KMS-11 (cell line): Measurements from ENCODE around the gene SYPL1.

Experiments
- H2AFZ ChIP-seq: fragments of 200-600 bp; sonication (generic); 2 replicates; pipeline ENCODE4 v1.6.1; 2016; ENCODE audit warnings: antibody characterized with exemption, mixed run types, low read depth
- H3K27ac ChIP-seq: fragments of 200-600 bp; sonication (generic); 2 replicates; pipeline ENCODE4 v1.6.1; 2016; ENCODE audit warnings: mild to moderate bottlenecking, mixed run types
- H3K27me3 ChIP-seq: fragments of 200-600 bp; sonication (generic); 2 replicates; pipeline ENCODE4 v1.6.1; 2017; ENCODE audit warnings: mild to moderate bottlenecking, low read depth, mixed run types, moderate library complexity; ENCODE audit not compliant: insufficient read depth
- H3K36me3 ChIP-seq: fragments of 200-600 bp; sonication (generic); 2 replicates; pipeline ENCODE4 v1.6.1; 2017; ENCODE audit warnings: mild to moderate bottlenecking, mixed run types; ENCODE audit not compliant: insufficient read depth
- H3K4me1 ChIP-seq: fragments of 200-600 bp; sonication (generic); 2 replicates; pipeline ENCODE4 v1.6.1; 2016; ENCODE audit warnings: mild to moderate bottlenecking, low read depth, mixed run types; ENCODE audit not compliant: poor library complexity, severe bottlenecking
- H3K4me2 ChIP-seq: fragments of 200-600 bp; sonication (generic); 2 replicates; pipeline ENCODE4 v1.7.0; 2016; ENCODE audit warnings: mild to moderate bottlenecking, mixed run types
- H3K4me3 ChIP-seq: fragments of 200-600 bp; sonication (generic); IDR thresholded peaks from 2 replicates; pipeline ENCODE4 v1.6.1; 2017; ENCODE audit warnings: low read depth, low read length, mixed read lengths; ENCODE audit not compliant: insufficient read depth
- H3K79me2 ChIP-seq: fragments of 200-600 bp; sonication (generic); 2 replicates; pipeline ENCODE4 v1.6.1; 2016; ENCODE audit warnings: low read depth, mixed run types; ENCODE audit not compliant: insufficient read depth
- H3K9ac ChIP-seq: fragments of 200-600 bp; sonication (generic); 2 replicates; pipeline ENCODE4 v1.6.1; 2016; ENCODE audit warnings: mild to moderate bottlenecking, mixed run types
- H4K20me1 ChIP-seq: fragments of 200-600 bp; sonication (generic); 2 replicates; pipeline ENCODE4 v1.6.1; 2016; ENCODE audit warnings: mild to moderate bottlenecking, mixed run types; ENCODE audit not compliant: insufficient read depth
- TF ChIP-seq, protein P1 (sequence below): fragments of 200-600 bp; sonication (generic); conservative IDR thresholded peaks from 2 replicates; pipeline ENCODE4 v1.6.1; 2017; ENCODE audit warnings: low read depth, mild to moderate bottlenecking, antibody characterized with exemption, low read length, moderate library complexity, mixed read lengths

The SYPL1 gene

DNA sequence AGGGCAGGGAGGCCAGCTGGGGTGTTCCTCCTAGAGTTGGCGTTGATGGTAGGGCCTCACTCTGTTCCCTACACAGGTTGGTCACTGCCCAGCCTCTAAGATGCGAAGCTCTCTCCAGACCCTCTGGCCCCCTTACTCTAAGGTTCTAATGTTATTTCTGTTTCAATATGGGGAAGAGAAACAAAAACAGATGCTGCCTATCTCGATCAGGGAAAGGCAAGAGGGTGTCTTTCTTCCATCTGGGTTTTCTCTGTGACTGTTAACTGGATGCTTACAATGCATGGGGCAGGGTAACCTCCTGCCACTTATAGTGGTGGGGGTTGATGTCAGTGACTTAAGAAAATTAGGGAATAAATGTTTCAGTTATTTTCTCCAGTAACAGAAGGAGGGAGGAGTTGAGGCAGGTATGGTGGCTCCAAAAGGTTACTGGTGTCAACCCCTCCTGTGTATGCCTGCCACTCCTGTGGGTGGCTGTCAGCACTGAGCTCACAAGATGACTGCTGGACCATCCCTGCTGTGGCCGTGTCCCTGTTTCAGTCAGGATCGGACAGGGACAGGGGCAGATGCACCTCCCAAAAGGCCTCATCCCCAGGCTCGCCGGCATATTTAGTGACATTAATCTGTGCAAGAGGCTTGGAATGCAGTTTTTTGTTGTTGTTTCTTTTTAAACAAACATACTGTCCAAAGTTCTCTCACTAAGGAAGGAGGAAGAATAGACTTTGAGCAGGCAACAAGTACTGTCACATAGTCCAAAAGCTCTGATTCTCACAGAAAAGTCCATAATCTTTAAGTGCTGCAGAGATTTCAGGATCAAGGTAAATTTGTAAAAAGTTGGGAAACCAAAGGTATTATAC is 39.6 kb upstream of the SYPL1 start:
- no peaks in the 10 kb centered on the region for H3K27me3 ChIP-seq
- H2AFZ ChIP-seq = no peak overlapping the region
- H3K4me2 ChIP-seq = no peak overlapping the region
- no peaks in the 10 kb centered on the region for H4K20me1 ChIP-seq
- H3K9ac ChIP-seq = no peak overlapping the region
- TF ChIP-seq, protein P1, sequence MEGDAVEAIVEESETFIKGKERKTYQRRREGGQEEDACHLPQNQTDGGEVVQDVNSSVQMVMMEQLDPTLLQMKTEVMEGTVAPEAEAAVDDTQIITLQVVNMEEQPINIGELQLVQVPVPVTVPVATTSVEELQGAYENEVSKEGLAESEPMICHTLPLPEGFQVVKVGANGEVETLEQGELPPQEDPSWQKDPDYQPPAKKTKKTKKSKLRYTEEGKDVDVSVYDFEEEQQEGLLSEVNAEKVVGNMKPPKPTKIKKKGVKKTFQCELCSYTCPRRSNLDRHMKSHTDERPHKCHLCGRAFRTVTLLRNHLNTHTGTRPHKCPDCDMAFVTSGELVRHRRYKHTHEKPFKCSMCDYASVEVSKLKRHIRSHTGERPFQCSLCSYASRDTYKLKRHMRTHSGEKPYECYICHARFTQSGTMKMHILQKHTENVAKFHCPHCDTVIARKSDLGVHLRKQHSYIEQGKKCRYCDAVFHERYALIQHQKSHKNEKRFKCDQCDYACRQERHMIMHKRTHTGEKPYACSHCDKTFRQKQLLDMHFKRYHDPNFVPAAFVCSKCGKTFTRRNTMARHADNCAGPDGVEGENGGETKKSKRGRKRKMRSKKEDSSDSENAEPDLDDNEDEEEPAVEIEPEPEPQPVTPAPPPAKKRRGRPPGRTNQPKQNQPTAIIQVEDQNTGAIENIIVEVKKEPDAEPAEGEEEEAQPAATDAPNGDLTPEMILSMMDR = no peak
- no peak overlapping the region for H3K4me3 ChIP-seq
- no peaks in the 10 kb centered on the region for H3K36me3 ChIP-seq
- no peak overlapping the region for H3K27ac ChIP-seq
- no peaks in the 10 kb centered on the region for H3K79me2 ChIP-seq
- peaks cover 9% of the 10 kb centered on the region for H3K4me1 ChIP-seq

DNA sequence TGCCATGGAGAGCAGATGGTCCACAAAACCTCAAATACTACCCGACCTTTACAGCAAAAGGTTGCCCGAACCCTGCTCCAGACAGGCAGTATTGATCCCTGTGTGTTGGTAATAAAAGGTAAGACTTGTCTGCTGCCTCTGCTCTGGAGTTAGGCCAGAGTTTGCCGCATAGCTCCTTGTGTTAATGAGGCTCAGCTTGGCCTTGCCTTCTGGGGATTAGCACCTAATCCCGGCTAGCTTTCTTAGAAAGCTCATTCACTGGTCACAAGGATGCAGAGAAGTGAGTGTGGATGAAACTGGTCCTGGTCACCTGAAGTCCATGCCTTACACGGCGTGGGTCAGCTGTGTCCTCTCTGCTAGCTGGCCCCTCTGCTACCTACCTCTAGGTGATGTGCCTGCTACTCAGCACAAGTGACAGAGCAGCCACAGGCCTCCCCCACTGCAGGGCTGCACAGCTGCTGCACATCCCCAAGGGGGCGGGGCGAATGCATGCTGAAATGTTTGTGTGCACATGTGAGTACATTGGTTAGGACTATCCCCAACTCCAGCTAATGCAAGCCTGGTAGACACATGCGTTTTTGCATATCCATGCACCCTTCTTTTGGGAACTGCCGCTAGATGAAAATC is 31.7 kb upstream of the SYPL1 start:
- no peak overlapping the region for H3K4me3 ChIP-seq
- H3K4me1 ChIP-seq = no peaks in the 10 kb centered on the region
- no peak overlapping the region for H3K4me2 ChIP-seq
- no peak overlapping the region for H3K27ac ChIP-seq
- H4K20me1 ChIP-seq = no peaks in the 10 kb centered on the region
- no peaks in the 10 kb centered on the region for H3K79me2 ChIP-seq
- TF ChIP-seq, protein P1 = no peak
- H3K27me3 ChIP-seq = no peaks in the 10 kb centered on the region
- no peak overlapping the region for H2AFZ ChIP-seq
- no peaks in the 10 kb centered on the region for H3K36me3 ChIP-seq
- H3K9ac ChIP-seq = no peak overlapping the region

DNA sequence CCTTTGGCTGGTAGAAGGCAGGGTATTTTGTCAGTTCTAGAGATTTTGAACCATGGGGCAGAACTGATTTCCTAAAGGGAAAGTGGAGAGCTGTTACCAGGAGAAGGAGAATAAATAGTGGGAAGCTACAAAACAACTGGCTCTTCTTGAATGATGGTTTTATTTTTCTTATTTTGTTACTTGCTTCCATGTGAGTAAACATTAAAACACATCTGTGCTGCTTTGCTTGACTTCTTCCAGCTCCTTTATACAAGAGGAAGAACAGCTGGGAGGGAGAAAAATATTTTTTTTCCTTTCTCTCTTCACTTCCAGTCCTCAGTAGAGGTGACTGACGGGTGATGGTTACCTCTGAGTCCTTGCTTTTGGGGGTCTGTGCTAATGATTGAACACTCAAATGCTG is 30.0 kb upstream of the SYPL1 start:
- H4K20me1 ChIP-seq = no peaks in the 10 kb centered on the region
- no peak overlapping the region for H3K4me3 ChIP-seq
- H3K4me2 ChIP-seq = no peak overlapping the region
- no peak overlapping the region for H2AFZ ChIP-seq
- TF ChIP-seq, protein P1 = no peak
- H3K9ac ChIP-seq = no peak overlapping the region
- H3K79me2 ChIP-seq = no peaks in the 10 kb centered on the region
- no peak overlapping the region for H3K27ac ChIP-seq
- H3K36me3 ChIP-seq = no peaks in the 10 kb centered on the region
- H3K4me1 ChIP-seq = no peaks in the 10 kb centered on the region
- no peaks in the 10 kb centered on the region for H3K27me3 ChIP-seq

DNA sequence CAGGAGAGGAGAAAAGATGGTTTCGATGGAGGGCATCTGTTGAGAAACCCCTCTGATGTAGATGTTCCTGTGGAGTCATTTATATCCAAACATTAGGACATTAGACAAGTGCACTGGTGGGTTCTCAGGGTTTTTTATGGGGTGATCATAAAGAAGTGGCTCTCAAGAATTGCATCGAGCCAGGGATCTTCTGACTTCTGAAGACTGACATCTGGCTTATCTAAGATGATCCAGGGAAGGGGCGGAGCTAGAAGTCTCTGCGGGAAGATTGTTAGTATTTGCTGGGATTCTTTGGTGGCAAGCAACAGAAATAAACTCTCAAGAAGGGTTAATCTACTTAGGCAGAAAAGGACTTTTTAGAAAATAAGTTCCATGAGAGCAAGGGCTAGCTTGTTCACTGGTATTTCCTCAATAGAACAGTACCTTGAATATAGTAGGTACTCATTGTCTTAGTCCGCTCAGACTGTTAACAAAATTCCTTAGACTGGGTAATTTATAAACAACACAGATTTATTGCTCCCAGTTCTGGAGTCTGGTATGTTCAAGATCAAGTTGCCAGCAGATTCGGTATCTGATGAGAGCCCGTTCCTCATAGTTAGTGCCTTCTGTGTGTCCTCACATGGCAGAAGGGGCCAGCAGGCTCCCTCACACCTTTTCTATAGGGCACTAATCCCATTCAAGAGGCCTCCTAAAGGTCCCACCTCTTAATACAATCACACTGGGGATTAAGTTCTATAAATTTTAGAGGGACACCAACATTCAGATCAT is 28.5 kb upstream of the SYPL1 start:
- Histone ChIP-seq H4K20me1 (no peaks in the 10 kb centered on the region), H3K4me1 (no peaks in the 10 kb centered on the region), H3K4me2 (no peak overlapping the region), H3K36me3 (no peaks in the 10 kb centered on the region), H3K27ac (no peak overlapping the region), H2AFZ (no peak overlapping the region), H3K27me3 (no peaks in the 10 kb centered on the region), H3K79me2 (no peaks in the 10 kb centered on the region), H3K4me3 (no peak overlapping the region), H3K9ac (no peak overlapping the region)
- TF ChIP-seq, protein P1 = no peak
